ENCODE data around the gene PLEKHA7.

PLEKHA7 gene

DNA sequence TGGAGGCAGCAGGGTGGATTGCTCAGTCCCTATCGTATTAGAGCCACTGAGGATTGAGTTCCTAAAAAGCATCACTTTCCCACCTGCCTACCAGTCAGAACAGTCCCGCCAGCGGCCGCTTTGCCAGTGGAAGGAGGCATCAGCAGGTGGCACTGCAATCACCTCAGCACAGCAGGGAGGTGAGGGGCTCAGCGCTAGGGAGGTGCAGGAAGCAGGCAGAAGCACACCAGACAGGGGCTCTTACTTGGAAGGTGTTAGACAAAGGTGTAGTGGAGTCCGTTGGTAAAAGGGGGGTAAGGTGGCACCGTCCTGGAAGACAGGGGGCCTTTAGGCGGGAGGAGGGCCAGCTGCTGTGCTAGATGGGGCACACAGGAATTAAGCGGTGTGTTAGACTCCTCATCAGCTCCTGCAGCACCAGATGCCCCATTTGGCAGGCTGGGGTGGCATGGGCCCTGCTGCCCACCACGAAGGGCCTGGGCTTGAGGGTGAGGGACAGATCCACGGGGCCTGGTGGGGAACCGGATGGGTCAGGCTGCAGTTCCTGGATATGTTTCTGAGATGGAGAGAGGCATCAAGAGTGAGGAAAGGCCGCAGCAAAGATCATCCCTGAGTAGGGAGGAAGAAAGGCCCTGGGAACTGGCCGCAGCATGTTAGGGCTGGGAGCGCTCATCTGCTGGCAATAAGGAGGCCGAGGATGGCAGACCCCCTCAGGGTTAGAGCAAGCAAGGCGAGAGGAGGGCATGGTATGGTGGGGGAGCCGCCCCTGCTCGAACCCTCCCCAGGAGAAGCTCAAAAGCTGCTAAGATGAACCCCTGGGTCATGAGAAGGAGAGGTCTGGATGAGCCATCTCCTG lies 233.3 kb downstream of the PLEKHA7 start:
- Histone ChIP-seq H2AK5ac (ENCODE audit: low read length, severe bottlenecking) (no peak overlapping the region), H3K4me1 (ENCODE audit: control insufficient read depth, insufficient read depth, low read depth, low read length) (peaks cover 2% of the 10 kb centered on the region), H3K18ac (ENCODE audit: low read depth in 1 of 2, low read length in 2 of 2) (no peak overlapping the region), H2BK5ac (ENCODE audit: low read depth, low read length, poor library complexity, severe bottlenecking) (no peak overlapping the region), H2BK15ac (ENCODE audit: low read depth, poor library complexity, severe bottlenecking) (no peak overlapping the region), H3K9ac (ENCODE audit: low read length) (no peak overlapping the region), H2AFZ (ENCODE audit: low read depth, low read length) (no peak overlapping the region), H2BK120ac (ENCODE audit: low read depth, low read length) (no peak overlapping the region), H3K9me3 (ENCODE audit: control insufficient read depth, low read length) (no peaks in the 10 kb centered on the region), H3K14ac (ENCODE audit: low read length in 2 of 2) (no peak overlapping the region), H3K4ac (ENCODE audit: low read depth in 1 of 2, low read length in 2 of 2) (no peak overlapping the region), H3K4me3 (ENCODE audit: insufficient read depth in 1 of 2, low read depth in 1 of 2, low read length in 2 of 2) (no peak overlapping the region), H3K79me1 (replicated peaks; ENCODE audit: low read length, poor library complexity, severe bottlenecking) (no peaks in the 10 kb centered on the region), H3K4me2 (ENCODE audit: low read length, poor library complexity, severe bottlenecking) (no peak overlapping the region), H4K8ac (ENCODE audit: low read length) (no peak overlapping the region), H3K23ac (ENCODE audit: low read length in 2 of 2) (no peak overlapping the region), H2BK12ac (ENCODE audit: low read length in 2 of 2) (no peak overlapping the region), H3K27me3 (ENCODE audit: control insufficient read depth in 1 of 2, insufficient read depth in 1 of 2, low read length in 2 of 2) (peaks cover 0 to 9% of the 10 kb centered on the region in 2 experiments), H4K91ac (ENCODE audit: low read length) (no peak overlapping the region), H3K36me3 (ENCODE audit: control insufficient read depth in 1 of 2, insufficient read depth in 2 of 2, low read depth in 1 of 2, low read length in 2 of 2) (peaks cover 0 to 11% of the 10 kb centered on the region in 2 experiments), H3K27ac (ENCODE audit: low read length, poor library complexity, severe bottlenecking) (no peak overlapping the region)
- 89% methylated on average over 17 of the region's 19 CpGs for WGBS
- no peak for DNase-seq

DNA sequence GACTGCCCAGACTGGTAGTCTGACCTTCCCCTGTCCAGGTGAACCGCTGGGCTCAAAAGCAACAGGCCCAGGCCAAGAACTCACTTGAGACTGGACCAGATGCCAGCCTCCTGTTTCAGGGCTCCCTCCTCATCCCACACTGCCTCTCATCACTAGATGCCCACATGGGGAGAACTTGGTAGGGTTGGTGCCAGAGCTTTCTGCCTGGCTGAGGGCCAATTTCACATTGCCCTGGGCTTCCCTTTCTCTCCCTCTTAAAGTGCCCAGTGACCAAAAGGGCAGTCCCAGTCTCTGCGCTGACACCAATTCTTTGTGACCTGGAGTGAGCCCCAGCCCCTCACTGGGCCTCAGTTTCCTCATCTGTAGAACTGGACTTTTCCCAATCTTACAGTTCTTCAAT lies 234.1 kb downstream of the PLEKHA7 start:
- no peak overlapping the region for H4K8ac ChIP-seq (ENCODE audit: low read length)
- no peaks in the 10 kb centered on the region for H3K9me3 ChIP-seq (ENCODE audit: control insufficient read depth, low read length)
- no peak overlapping the region for H3K4me2 ChIP-seq (ENCODE audit: low read length, poor library complexity, severe bottlenecking)
- H2BK12ac ChIP-seq (ENCODE audit: low read length in 2 of 2) = no peak overlapping the region
- H3K27ac ChIP-seq (ENCODE audit: low read length, poor library complexity, severe bottlenecking) = no peak overlapping the region
- no peak overlapping the region for H3K14ac ChIP-seq (ENCODE audit: low read length in 2 of 2)
- no peak overlapping the region for H2BK120ac ChIP-seq (ENCODE audit: low read depth, low read length)
- no peak overlapping the region for H2AK5ac ChIP-seq (ENCODE audit: low read length, severe bottlenecking)
- H3K27me3 ChIP-seq (ENCODE audit: control insufficient read depth in 1 of 2, insufficient read depth in 1 of 2, low read length in 2 of 2) = peaks cover 0 to 16% of the 10 kb centered on the region in 2 experiments
- no peak overlapping the region for H3K4me3 ChIP-seq (ENCODE audit: insufficient read depth in 1 of 2, low read depth in 1 of 2, low read length in 2 of 2)
- H3K18ac ChIP-seq (ENCODE audit: low read depth in 1 of 2, low read length in 2 of 2) = no peak overlapping the region
- no peak overlapping the region for H3K23ac ChIP-seq (ENCODE audit: low read length in 2 of 2)
- no peak overlapping the region for H3K4ac ChIP-seq (ENCODE audit: low read depth in 1 of 2, low read length in 2 of 2)
- H4K91ac ChIP-seq (ENCODE audit: low read length) = no peak overlapping the region
- DNase-seq = no peak
- H3K36me3 ChIP-seq (ENCODE audit: control insufficient read depth in 1 of 2, insufficient read depth in 2 of 2, low read depth in 1 of 2, low read length in 2 of 2) = peaks cover 0 to 11% of the 10 kb centered on the region in 2 experiments
- H2AFZ ChIP-seq (ENCODE audit: low read depth, low read length) = no peak overlapping the region
- no peak overlapping the region for H2BK5ac ChIP-seq (ENCODE audit: low read depth, low read length, poor library complexity, severe bottlenecking)
- H3K79me1 ChIP-seq (replicated peaks; ENCODE audit: low read length, poor library complexity, severe bottlenecking) = no peaks in the 10 kb centered on the region
- WGBS = 100% methylated on average over 1 of the region's 2 CpGs
- H3K4me1 ChIP-seq (ENCODE audit: control insufficient read depth, insufficient read depth, low read depth, low read length) = peaks cover 2% of the 10 kb centered on the region
- no peak overlapping the region for H2BK15ac ChIP-seq (ENCODE audit: low read depth, poor library complexity, severe bottlenecking)
- H3K9ac ChIP-seq (ENCODE audit: low read length) = no peak overlapping the region

DNA sequence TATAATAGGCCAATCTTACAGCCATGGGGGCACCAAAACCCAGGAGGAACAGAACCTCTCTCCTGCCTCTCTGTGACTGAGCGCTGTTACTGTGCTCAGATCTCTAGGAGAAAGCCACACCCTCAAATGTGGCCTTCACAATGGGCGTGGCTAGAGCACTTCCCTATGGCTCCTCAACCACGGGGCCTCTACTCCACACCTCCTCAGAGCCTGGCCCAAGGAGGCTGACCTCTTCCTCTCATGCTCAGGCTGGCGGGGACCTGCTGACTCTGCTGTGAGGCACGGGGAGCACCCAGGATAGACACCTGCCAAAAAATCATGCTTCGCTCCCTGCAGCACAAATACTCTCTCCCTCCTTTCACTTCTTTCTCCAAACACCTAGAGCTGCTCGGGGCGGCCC lies 234.8 kb downstream of the PLEKHA7 start:
- no peak overlapping the region for H2BK15ac ChIP-seq (ENCODE audit: low read depth, poor library complexity, severe bottlenecking)
- H3K27ac ChIP-seq (ENCODE audit: low read length, poor library complexity, severe bottlenecking) = no peak overlapping the region
- WGBS = 73% methylated on average over 8 of the region's 8 CpGs
- H2BK12ac ChIP-seq (ENCODE audit: low read length in 2 of 2) = no peak overlapping the region
- H3K4me2 ChIP-seq (ENCODE audit: low read length, poor library complexity, severe bottlenecking) = no peak overlapping the region
- no peak overlapping the region for H3K4me3 ChIP-seq (ENCODE audit: insufficient read depth in 1 of 2, low read depth in 1 of 2, low read length in 2 of 2)
- no peak overlapping the region for H3K9ac ChIP-seq (ENCODE audit: low read length)
- no peak overlapping the region for H3K14ac ChIP-seq (ENCODE audit: low read length in 2 of 2)
- H3K4me1 ChIP-seq (ENCODE audit: control insufficient read depth, insufficient read depth, low read depth, low read length) = peaks cover 2% of the 10 kb centered on the region
- H4K91ac ChIP-seq (ENCODE audit: low read length) = no peak overlapping the region
- no peak overlapping the region for H4K8ac ChIP-seq (ENCODE audit: low read length)
- no peak overlapping the region for H2BK120ac ChIP-seq (ENCODE audit: low read depth, low read length)
- no peaks in the 10 kb centered on the region for H3K9me3 ChIP-seq (ENCODE audit: control insufficient read depth, low read length)
- peaks cover 0 to 11% of the 10 kb centered on the region in 2 experiments for H3K36me3 ChIP-seq (ENCODE audit: control insufficient read depth in 1 of 2, insufficient read depth in 2 of 2, low read depth in 1 of 2, low read length in 2 of 2)
- no peak for DNase-seq
- H3K23ac ChIP-seq (ENCODE audit: low read length in 2 of 2) = no peak overlapping the region
- H3K18ac ChIP-seq (ENCODE audit: low read depth in 1 of 2, low read length in 2 of 2) = no peak overlapping the region
- peaks cover 0 to 18% of the 10 kb centered on the region in 2 experiments for H3K27me3 ChIP-seq (ENCODE audit: control insufficient read depth in 1 of 2, insufficient read depth in 1 of 2, low read length in 2 of 2)
- no peak overlapping the region for H2AFZ ChIP-seq (ENCODE audit: low read depth, low read length)
- no peaks in the 10 kb centered on the region for H3K79me1 ChIP-seq (replicated peaks; ENCODE audit: low read length, poor library complexity, severe bottlenecking)
- no peak overlapping the region for H3K4ac ChIP-seq (ENCODE audit: low read depth in 1 of 2, low read length in 2 of 2)
- no peak overlapping the region for H2AK5ac ChIP-seq (ENCODE audit: low read length, severe bottlenecking)
- no peak overlapping the region for H2BK5ac ChIP-seq (ENCODE audit: low read depth, low read length, poor library complexity, severe bottlenecking)

DNA sequence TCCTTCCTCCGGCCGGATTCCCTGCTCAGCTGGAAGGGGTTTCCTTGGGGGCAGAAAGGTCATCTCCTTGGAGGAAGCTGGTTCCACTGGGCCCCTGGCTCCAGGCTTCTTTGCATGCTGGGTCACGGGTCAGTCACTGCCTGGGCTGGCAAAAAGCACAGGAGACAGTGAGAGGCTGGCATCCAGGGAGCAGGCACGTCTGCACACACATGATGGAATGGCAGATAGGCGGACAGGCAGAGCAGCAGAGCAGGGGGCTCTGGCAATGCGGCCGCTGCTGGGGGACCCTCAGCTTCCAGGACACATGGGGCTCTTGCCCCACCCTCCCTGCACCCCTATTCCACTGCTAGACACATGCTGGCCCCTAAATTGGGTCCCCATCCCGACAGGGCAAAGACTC lies 235.3 kb downstream of the PLEKHA7 start:
- peaks cover 0 to 11% of the 10 kb centered on the region in 2 experiments for H3K36me3 ChIP-seq (ENCODE audit: control insufficient read depth in 1 of 2, insufficient read depth in 2 of 2, low read depth in 1 of 2, low read length in 2 of 2)
- H4K8ac ChIP-seq (ENCODE audit: low read length) = no peak overlapping the region
- H3K18ac ChIP-seq (ENCODE audit: low read depth in 1 of 2, low read length in 2 of 2) = no peak overlapping the region
- no peak overlapping the region for H3K27ac ChIP-seq (ENCODE audit: low read length, poor library complexity, severe bottlenecking)
- H3K14ac ChIP-seq (ENCODE audit: low read length in 2 of 2) = no peak overlapping the region
- H4K91ac ChIP-seq (ENCODE audit: low read length) = no peak overlapping the region
- no peak overlapping the region for H3K4me3 ChIP-seq (ENCODE audit: insufficient read depth in 1 of 2, low read depth in 1 of 2, low read length in 2 of 2)
- H2BK120ac ChIP-seq (ENCODE audit: low read depth, low read length) = no peak overlapping the region
- H3K4me1 ChIP-seq (ENCODE audit: control insufficient read depth, insufficient read depth, low read depth, low read length) = peaks cover 2% of the 10 kb centered on the region
- H3K9me3 ChIP-seq (ENCODE audit: control insufficient read depth, low read length) = no peaks in the 10 kb centered on the region
- no peaks in the 10 kb centered on the region for H3K79me1 ChIP-seq (replicated peaks; ENCODE audit: low read length, poor library complexity, severe bottlenecking)
- no peak overlapping the region for H2AK5ac ChIP-seq (ENCODE audit: low read length, severe bottlenecking)
- no peak overlapping the region for H2BK15ac ChIP-seq (ENCODE audit: low read depth, poor library complexity, severe bottlenecking)
- WGBS = 82% methylated on average over 8 of the region's 8 CpGs
- H3K23ac ChIP-seq (ENCODE audit: low read length in 2 of 2) = no peak overlapping the region
- H3K27me3 ChIP-seq (ENCODE audit: control insufficient read depth in 1 of 2, insufficient read depth in 1 of 2, low read length in 2 of 2) = peaks cover 5 to 23% of the 10 kb centered on the region in 2 experiments
- no peak for DNase-seq
- H3K9ac ChIP-seq (ENCODE audit: low read length) = no peak overlapping the region
- H3K4ac ChIP-seq (ENCODE audit: low read depth in 1 of 2, low read length in 2 of 2) = no peak overlapping the region
- no peak overlapping the region for H2AFZ ChIP-seq (ENCODE audit: low read depth, low read length)
- H3K4me2 ChIP-seq (ENCODE audit: low read length, poor library complexity, severe bottlenecking) = no peak overlapping the region
- H2BK5ac ChIP-seq (ENCODE audit: low read depth, low read length, poor library complexity, severe bottlenecking) = no peak overlapping the region
- no peak overlapping the region for H2BK12ac ChIP-seq (ENCODE audit: low read length in 2 of 2)
